Umbilical cord (tissue), 2 donors: Measurements from ENCODE around the gene IREB2. TPM values are rescaled to one million over a fixed set of nuclear protein-coding genes. Genes with fewer than 3 reads are reported as not detected.

ENCODE experiments used
- DNase-seq: peaks from one replicate; pipeline ENCODE4 v3.0.0-alpha.2; 2015; ENCODE audit warnings: low spot score
- total RNA-seq: library from RNA; depleted of rRNA; stranded (reverse); fragments of >200 nt; gene quantifications from one replicate; pipeline ENCODE4 v1.2.3, GENCODE V29; 2014; ENCODE audit warnings: low replicate concordance; ENCODE audit not compliant: insufficient read depth

Gene IREB2
- total RNA-seq, 1 donor from 2014 or later = 58.3 TPM

- DNase-seq = no peak
Measured at GRCh38 chr15:78540871-78541743, 103.1 kb downstream of the IREB2 start.

DNA sequence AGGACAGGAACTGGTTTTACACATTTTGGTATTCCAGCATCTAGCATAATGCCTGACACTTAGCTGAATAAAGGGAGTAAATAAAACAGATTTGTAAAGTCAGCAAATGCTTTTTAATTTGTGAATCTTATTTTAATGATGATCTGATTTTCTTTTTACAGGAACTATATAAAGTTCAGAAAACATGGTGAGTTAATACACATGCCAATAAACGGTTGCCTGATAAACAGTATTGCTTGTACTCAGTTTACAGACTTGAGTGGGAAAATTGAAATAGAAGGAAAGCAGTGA, 103.7 kb downstream of the IREB2 start:
- no peak for DNase-seq

DNA sequence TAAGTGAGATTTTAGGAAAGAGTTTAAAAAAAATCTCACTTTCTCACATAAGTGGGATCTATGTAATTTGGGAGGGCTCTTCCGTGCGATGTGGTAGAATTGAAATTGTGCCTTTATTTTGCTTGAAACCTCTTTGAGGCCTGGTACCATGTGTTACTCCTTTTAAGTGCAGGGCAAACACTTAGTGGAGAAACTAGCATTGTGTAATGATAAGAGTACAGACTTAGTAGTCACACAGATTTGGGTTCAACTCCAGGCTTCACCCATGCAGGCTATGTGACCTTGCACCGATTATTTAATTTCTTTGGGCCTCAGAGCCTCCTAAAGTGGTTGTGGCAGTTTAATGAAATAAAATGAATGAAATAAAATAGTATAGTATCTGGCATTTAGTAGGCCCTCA, 104.6 kb downstream of the IREB2 start:
- no peak for DNase-seq

- DNase-seq = no peak
Measured at GRCh38 chr15:78550194-78550593, 112.2 kb downstream of the IREB2 start.

DNA sequence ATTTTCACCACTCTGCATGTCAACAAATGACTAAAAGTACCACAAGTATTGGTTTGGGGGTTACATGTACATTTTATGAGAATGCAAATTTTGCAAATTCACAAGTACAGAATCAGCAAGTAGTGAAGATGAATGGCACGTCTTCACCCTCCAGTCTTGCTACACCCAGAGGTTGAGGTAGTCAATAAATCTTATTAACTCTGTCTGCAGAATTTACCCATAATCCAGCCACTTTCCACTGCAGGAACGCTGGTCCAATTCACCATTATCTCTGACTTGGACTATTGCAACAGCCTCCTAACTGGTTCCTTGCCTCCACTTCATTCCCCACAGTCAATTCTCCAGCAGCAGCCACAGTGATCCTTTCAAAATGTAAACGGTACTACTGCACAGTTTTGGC, 112.8 kb downstream of the IREB2 start:
- no peak for DNase-seq

Other genes starting within 250 kb of the IREB2 start
- gene ACSBG1, start 203.7 kb upstream of the IREB2 start, total RNA-seq = 1.2 TPM
- 30.1 TPM for gene DNAJA4, start 173.7 kb upstream of the IREB2 start, total RNA-seq
- 66.9 TPM for gene SKIC8, start 138.6 kb upstream of the IREB2 start, total RNA-seq
- gene CRABP1, start 97.9 kb upstream of the IREB2 start, total RNA-seq = 7.7 TPM
- gene HYKK, start 69.4 kb downstream of the IREB2 start, total RNA-seq = 2.2 TPM
- 110 TPM for gene PSMA4, start 102.2 kb downstream of the IREB2 start, total RNA-seq
- gene CHRNA5, start 127.3 kb downstream of the IREB2 start, total RNA-seq = 1.9 TPM
- gene CHRNA3, start 182.8 kb downstream of the IREB2 start, total RNA-seq = 36.4 TPM
- gene CHRNB4, start 203.0 kb downstream of the IREB2 start, total RNA-seq = 0.48 TPM